Right lobe of liver (tissue), 4 donors: Measurements from ENCODE around the gene KCNQ5.

Source experiments
- POLR2A ChIP-seq: fragments of 450-650 bp; IDR thresholded peaks from one replicate; pipeline ENCODE4 v1.6.1; 2017; ENCODE audit warnings: antibody characterized with exemption, mild to moderate bottlenecking
- TF ChIP-seq, protein P1 (sequence below), 4 donors: fragments of 200-600 bp in 3 of 4; fragments of 450-650 bp in 1 of 4; IDR thresholded peaks; one replicate each; pipeline versions ENCODE4 v1.5.1 to v1.8.0; 2016 to 2022; ENCODE audit warnings: antibody characterized with exemption in 4 of 4, mild to moderate bottlenecking in 2 of 4
- donor health status: DM: no; HTN: no; CAD: no.
- donor health status: DM: no; HTN: no; CAD: no.
- donor health status: DM: no; HTN: yes; CAD: no.

DNA sequence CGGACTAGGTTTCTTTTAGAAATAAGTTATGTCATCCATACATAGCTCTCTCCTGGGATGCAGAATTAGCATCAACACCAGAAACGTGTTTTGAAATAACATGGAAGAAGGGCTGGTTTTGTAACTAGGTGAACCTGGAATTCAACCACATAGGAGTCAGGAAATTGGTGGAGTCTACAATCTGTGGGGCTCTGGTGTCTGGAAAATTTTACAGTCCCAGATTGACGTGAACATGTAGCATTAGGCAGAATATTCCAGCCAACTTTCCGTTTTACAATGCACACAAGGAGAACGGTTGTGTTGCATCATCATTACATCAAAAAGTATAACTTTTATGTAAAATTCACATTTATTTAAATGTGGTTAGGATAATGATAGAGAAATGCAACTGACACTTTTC, 1.9 kb downstream of the KCNQ5 start:
- TF ChIP-seq, protein P1, sequence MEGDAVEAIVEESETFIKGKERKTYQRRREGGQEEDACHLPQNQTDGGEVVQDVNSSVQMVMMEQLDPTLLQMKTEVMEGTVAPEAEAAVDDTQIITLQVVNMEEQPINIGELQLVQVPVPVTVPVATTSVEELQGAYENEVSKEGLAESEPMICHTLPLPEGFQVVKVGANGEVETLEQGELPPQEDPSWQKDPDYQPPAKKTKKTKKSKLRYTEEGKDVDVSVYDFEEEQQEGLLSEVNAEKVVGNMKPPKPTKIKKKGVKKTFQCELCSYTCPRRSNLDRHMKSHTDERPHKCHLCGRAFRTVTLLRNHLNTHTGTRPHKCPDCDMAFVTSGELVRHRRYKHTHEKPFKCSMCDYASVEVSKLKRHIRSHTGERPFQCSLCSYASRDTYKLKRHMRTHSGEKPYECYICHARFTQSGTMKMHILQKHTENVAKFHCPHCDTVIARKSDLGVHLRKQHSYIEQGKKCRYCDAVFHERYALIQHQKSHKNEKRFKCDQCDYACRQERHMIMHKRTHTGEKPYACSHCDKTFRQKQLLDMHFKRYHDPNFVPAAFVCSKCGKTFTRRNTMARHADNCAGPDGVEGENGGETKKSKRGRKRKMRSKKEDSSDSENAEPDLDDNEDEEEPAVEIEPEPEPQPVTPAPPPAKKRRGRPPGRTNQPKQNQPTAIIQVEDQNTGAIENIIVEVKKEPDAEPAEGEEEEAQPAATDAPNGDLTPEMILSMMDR (IDR thresholded peaks at IDR 0.05) = no peak
- TF ChIP-seq POLR2A = no peak
